Mucosa of rectum (tissue), 2 donors: ENCODE data around the gene JAKMIP1.

Experiments
- H3K27ac ChIP-seq, 2 donors: one replicate each; pipeline ENCODE4 v1.7.0; 2013; ENCODE audit warnings: inconsistent platforms in 2 of 2, low read depth in 2 of 2, low read length in 2 of 2
- H3K27me3 ChIP-seq, 2 donors: one replicate each; pipeline ENCODE4 v1.7.0; 2013; ENCODE audit warnings: low read length in 2 of 2; ENCODE audit not compliant: control insufficient read depth in 2 of 2, insufficient read depth in 2 of 2
- H3K36me3 ChIP-seq, 2 donors: one replicate each; pipeline ENCODE4 v1.7.0; 2013; ENCODE audit warnings: low read length in 2 of 2; ENCODE audit not compliant: control insufficient read depth in 2 of 2, insufficient read depth in 2 of 2
- H3K4me1 ChIP-seq, 2 donors: one replicate each; pipeline ENCODE4 v1.7.0; 2013; ENCODE audit warnings: low read length in 2 of 2, mild to moderate bottlenecking in 1 of 2; ENCODE audit not compliant: control insufficient read depth in 2 of 2, insufficient read depth in 2 of 2
- H3K4me3 ChIP-seq, 2 donors: one replicate each; pipeline ENCODE4 v1.7.0; 2013; ENCODE audit warnings: low read length in 2 of 2
- H3K9ac ChIP-seq, 2 donors: one replicate each; pipeline ENCODE4 v1.7.0; 2013; ENCODE audit warnings: low read length in 2 of 2, low read depth in 1 of 2, mild to moderate bottlenecking in 1 of 2
- H3K9me3 ChIP-seq, 2 donors: one replicate each; pipeline ENCODE4 v1.7.0; 2013; ENCODE audit warnings: low read length in 2 of 2; ENCODE audit not compliant: control insufficient read depth in 2 of 2
- donor health status: healthy.
- donor health status: Normal muscosa, but diverticular disease.

JAKMIP1 gene

DNA sequence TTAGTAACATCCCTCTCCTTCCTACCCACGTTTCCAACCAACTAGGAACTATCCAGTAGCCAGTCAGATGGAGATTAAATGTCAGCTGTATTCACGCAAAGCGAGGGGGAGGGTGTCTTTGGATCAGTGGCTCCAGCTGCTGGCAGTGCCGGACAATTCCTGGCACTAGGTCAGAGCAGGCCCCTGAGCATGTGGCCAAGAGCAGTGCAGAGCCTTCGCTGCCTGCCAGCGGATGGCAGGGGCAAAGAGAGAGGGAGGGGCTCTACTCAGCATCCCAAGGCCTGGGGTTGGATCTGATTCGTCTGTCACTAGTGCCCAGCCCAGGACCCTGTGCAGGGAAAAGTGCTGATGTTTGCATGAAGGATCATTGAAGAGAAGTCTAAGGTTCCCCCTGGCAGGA is 28.7 kb upstream of the JAKMIP1 start:
- Histone ChIP-seq H3K9me3 (no peaks in the 10 kb centered on the region), H3K4me1 (no peaks in the 10 kb centered on the region), H3K27ac (no peak overlapping the region), H3K9ac (no peak overlapping the region), H3K36me3 (no peaks in the 10 kb centered on the region), H3K4me3 (no peak overlapping the region), H3K27me3 (no peaks in the 10 kb centered on the region)

DNA sequence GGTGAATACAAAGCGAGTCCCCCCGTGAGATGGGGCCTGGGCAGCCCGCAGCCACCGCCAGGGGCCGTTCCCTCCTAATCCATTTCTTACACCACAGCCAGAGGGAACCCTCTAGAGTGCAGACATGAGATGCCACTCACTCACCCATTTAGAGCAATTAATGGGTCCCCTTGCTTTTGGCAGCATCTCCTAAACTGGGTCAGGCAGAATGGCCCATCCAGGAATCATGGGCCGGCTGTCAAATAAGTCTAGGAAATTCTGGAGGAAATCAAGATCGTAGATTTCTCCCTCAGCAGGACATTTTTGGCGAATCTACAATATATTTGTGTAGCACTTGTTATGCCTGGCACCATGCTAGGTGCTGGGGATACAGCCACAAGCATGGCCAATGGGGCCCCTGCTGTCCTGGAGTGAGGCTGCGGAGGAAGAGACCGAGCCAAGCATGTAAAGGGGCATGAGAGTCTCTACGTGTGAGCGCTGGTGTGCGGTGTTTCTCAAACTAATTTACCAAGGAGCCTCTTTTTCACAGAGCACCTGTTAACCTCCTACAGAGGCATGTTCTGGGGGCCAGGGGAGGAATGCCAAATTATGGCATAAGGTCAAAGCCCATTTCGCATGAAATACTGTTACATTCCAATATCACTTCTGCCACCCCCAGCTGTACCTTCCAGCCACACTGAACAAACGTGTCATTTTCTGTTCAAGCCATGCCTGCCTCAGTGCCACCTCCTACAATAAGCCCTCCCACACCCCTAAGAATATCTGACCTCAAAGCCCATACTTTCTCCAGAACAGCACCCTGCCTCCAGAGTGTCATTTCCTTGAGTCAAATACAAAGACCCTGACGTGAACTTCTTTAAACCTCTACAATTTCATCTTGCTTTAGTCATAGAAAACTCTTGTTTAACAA is 28.1 kb upstream of the JAKMIP1 start:
- H3K36me3 ChIP-seq: no peaks in the 10 kb centered on the region
- H3K4me3 ChIP-seq: no peak overlapping the region
- no peaks in the 10 kb centered on the region for H3K9me3 ChIP-seq
- no peaks in the 10 kb centered on the region for H3K4me1 ChIP-seq
- H3K9ac ChIP-seq: no peak overlapping the region
- H3K27ac ChIP-seq: no peak overlapping the region
- no peaks in the 10 kb centered on the region for H3K27me3 ChIP-seq

DNA sequence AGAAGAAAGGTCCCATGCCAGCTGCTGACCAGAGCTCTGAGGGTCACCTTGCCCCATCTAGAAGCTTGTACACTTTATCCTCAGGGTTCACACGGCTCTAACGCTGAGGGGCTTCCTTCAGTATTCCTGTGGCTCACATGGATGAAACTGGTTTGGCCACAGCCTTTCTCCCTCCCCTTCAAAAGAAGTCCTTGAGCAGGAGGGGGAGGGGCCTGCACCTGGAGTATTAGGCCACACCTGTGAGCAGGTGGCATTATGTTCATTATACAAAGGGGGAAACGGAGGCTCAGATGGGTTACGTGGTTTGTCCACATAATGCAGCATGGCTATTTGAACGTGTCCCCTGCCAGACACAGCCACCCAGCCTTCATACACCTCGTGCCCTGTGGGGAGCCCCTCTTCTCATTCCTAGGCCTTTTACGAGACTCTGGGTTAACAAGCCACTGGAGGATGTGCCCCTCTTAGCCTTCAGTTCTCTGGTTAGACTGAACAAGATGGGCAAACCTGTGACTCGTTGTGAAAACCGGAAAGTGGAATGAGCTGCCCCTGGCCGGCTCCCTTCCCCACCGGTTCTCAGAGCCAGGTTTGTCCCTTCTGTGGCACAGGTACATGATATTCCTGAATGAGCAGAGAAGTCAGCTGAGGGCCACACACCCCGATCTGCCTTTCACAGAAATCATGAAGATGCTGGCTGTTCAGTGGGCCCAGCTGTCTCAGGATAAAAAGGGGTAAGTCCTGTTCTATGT is 27.2 kb upstream of the JAKMIP1 start:
- Histone ChIP-seq H3K27me3 (peaks cover 0 to 1% of the 10 kb centered on the region in 2 donors), H3K36me3 (no peaks in the 10 kb centered on the region), H3K9me3 (peaks cover under 1% of the 10 kb centered on the region in 2 donors), H3K4me1 (no peaks in the 10 kb centered on the region), H3K4me3 (no peak overlapping the region), H3K9ac (no peak overlapping the region), H3K27ac (no peak overlapping the region)

DNA sequence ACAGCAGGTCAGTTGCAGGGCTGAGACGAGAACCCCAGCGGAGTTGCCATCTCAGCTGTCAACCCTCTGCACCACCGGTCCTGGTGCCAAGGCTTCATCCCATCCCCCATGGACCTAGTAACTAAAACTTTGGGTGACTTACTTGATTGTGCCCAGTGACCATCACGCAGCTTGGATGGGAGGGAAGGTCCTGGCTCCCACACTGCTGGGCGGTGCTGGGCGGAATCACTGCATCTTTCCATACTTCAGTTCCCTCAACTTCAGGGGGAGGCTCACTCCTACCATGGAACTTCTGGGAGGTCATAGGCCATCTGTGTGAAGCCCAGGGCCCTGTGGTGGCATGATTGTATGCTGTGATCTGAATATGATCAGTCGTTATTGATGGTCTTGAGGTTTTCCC is 26.2 kb upstream of the JAKMIP1 start:
- peaks cover 0 to 5% of the 10 kb centered on the region in 2 donors for H3K27me3 ChIP-seq
- no peak overlapping the region for H3K9ac ChIP-seq
- no peak overlapping the region for H3K27ac ChIP-seq
- no peaks in the 10 kb centered on the region for H3K36me3 ChIP-seq
- H3K4me1 ChIP-seq: no peaks in the 10 kb centered on the region
- no peak overlapping the region for H3K4me3 ChIP-seq
- peaks cover 3% of the 10 kb centered on the region in 2 donors for H3K9me3 ChIP-seq

- Histone ChIP-seq H3K4me3 (no peak overlapping the region), H3K27me3 (peaks cover 2 to 15% of the 10 kb centered on the region in 2 donors), H3K9me3 (peaks cover 3% of the 10 kb centered on the region in 2 donors), H3K4me1 (no peaks in the 10 kb centered on the region), H3K36me3 (no peaks in the 10 kb centered on the region), H3K27ac (no peak overlapping the region), H3K9ac (no peak overlapping the region)
Observed at GRCh38 chr4:6225469-6225868, 25.1 kb upstream of the JAKMIP1 start.

DNA sequence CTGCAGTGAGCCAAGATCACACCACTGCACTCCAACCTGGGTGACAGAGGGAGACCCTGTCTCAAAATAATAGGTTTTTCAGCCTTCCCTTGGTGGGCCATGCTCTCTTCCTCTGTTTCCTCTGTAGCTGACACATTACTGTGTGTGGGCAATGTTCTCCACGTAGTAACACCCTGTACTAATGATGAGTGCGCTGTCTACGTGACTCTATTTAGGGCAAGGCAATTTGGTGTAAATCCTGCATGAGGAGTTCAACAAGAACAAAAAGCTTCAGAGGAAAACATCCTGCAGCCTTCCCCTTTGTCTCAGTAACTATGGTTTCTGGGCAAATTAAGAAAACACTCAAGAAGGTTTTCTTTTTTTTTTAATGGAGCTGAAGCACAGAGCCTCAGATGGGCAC is 24.4 kb upstream of the JAKMIP1 start:
- Histone ChIP-seq H3K36me3 (no peaks in the 10 kb centered on the region), H3K9me3 (peaks cover 3% of the 10 kb centered on the region in 2 donors), H3K4me3 (no peak overlapping the region), H3K27ac (no peak overlapping the region), H3K9ac (no peak overlapping the region), H3K27me3 (peaks cover 2 to 17% of the 10 kb centered on the region in 2 donors), H3K4me1 (no peaks in the 10 kb centered on the region)

GRCh38 chr4:6222761-6223292 is 22.5 kb upstream of the JAKMIP1 start:
- H3K9me3 ChIP-seq: peaks cover 3% of the 10 kb centered on the region in 2 donors
- no peak overlapping the region for H3K4me3 ChIP-seq
- no peak overlapping the region for H3K27ac ChIP-seq
- no peak overlapping the region for H3K9ac ChIP-seq
- no peaks in the 10 kb centered on the region for H3K4me1 ChIP-seq
- no peaks in the 10 kb centered on the region for H3K36me3 ChIP-seq
- peaks cover 4 to 18% of the 10 kb centered on the region in 2 donors for H3K27me3 ChIP-seq

- H3K9me3 ChIP-seq: peaks cover 3% of the 10 kb centered on the region in 2 donors
- H3K4me3 ChIP-seq: no peak overlapping the region
Observed at GRCh38 chr4:6221851-6222760, 21.8 kb upstream of the JAKMIP1 start.

DNA sequence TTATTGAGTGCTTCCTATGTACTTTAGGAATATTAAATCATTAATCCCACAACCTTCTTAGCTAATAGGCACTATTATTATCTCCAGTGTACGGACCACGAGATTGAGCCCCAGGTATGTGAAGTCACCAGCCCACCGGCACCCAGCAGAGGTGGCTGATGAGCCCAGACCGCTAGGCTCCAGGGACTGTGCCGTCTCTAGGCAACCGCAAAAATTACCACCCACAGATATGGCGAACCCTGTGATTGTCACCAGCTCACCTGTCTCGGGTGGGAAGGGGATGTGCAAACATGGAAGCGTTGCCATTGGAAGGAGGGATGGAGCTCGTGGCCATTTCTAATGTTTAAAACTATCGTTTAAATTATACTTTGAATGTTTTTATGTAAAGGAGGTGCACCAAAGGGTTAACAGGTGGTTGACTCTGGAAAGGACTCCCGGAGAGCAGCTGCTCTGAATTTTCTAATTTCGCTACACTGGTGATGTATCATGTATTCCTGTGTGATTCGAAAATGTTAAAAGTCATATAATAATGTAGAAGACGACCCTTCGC is 21.0 kb upstream of the JAKMIP1 start:
- Histone ChIP-seq H3K36me3 (no peaks in the 10 kb centered on the region), H3K4me3 (no peak overlapping the region), H3K9me3 (peaks cover 3% of the 10 kb centered on the region in 2 donors), H3K9ac (no peak overlapping the region), H3K27me3 (peaks cover 4 to 19% of the 10 kb centered on the region in 2 donors), H3K27ac (no peak overlapping the region), H3K4me1 (no peaks in the 10 kb centered on the region)

More at GRCh38 chr4:6221851-6222760, 21.8 kb upstream of the JAKMIP1 start:
- peaks cover 4 to 19% of the 10 kb centered on the region in 2 donors for H3K27me3 ChIP-seq
- no peak overlapping the region for H3K9ac ChIP-seq
- H3K36me3 ChIP-seq: no peaks in the 10 kb centered on the region
- no peak overlapping the region for H3K27ac ChIP-seq
- H3K4me1 ChIP-seq: no peaks in the 10 kb centered on the region
